K562 (cell line): ENCODE measurements around the gene CSKMT. TPM values are rescaled to one million over a fixed set of nuclear protein-coding genes. Genes with fewer than 3 reads are reported as not detected.

ENCODE experiments used
- BACH1 ChIP-seq: fragments of 200-800 bp; sonication (Bioruptor generic); IDR thresholded peaks from 2 replicates; pipeline ENCODE4 v1.6.1; 2016; ENCODE audit warnings: missing genetic modification characterization, missing compliant biosample characterization
- BDP1 ChIP-seq: IDR thresholded peaks from 3 replicates; pipeline ENCODE4 v1.6.1; 2011; ENCODE audit not compliant: insufficient read length, insufficient read depth
- ETS1 ChIP-seq: conservative IDR thresholded peaks from 2 replicates; pipeline ENCODE4 v1.6.1; 2011; ENCODE audit warnings: low read depth, mild to moderate bottlenecking, low read length; ENCODE audit not compliant: control insufficient read depth
- GTF2E2 ChIP-seq: fragments of 200-800 bp; sonication (Bioruptor generic); IDR thresholded peaks from 2 replicates; pipeline ENCODE4 v1.6.1; 2016; ENCODE audit warnings: missing genetic modification characterization, missing compliant biosample characterization
- IRF2 ChIP-seq: sonication (generic); formaldehyde crosslinking; IDR thresholded peaks from 2 replicates; pipeline ENCODE4 v1.8.1; 2022; ENCODE audit warnings: mild to moderate bottlenecking, missing genetic modification reagents
- PTRF ChIP-seq: fragments of 450-650 bp; IDR thresholded peaks from 2 replicates; pipeline ENCODE4 v1.6.1; 2016; ENCODE audit warnings: mild to moderate bottlenecking, missing genetic modification characterization, missing compliant biosample characterization
- RREB1 ChIP-seq: fragments of 250-450 bp; sonication (Bioruptor Pico); IDR thresholded peaks from 2 replicates; pipeline ENCODE4 v1.4.0; 2020
- SMAD4 ChIP-seq: fragments of 250-450 bp; sonication (Bioruptor Pico); conservative IDR thresholded peaks from 2 replicates; pipeline ENCODE4 v1.8.0; 2021; ENCODE audit warnings: inconsistent platforms, mild to moderate bottlenecking, moderate library complexity
- ZNF212 ChIP-seq: fragments of 450-650 bp; formaldehyde crosslinking; IDR thresholded peaks from 2 replicates; pipeline ENCODE4 v1.4.0; 2020; ENCODE audit warnings: mild to moderate bottlenecking
- ZNF407 ChIP-seq: fragments of 450-650 bp; IDR thresholded peaks from 2 replicates; pipeline ENCODE4 v1.6.1; 2016; ENCODE audit warnings: low read depth
- polyA plus RNA-seq, 8 experiments: library from polyadenylated mRNA; depleted of rRNA in 4 of 8; stranded (reverse) in 5 of 8; unstranded in 3 of 8; fragments of >200 nt; fragmentation: Nextera tagmentation in 2 of 8; fragmentation: Illumina TruSeq in 1 of 8; extraction: Ambion mirVana in 2 of 8; extraction: Trizol in 1 of 8; gene quantifications; 2 replicates each; pipeline versions ENCODE4 v1.2.1 to v1.2.3, GENCODE V29; 2011 to 2014; ENCODE audit warnings: inconsistent platforms in 1 of 8, missing spikeins in 1 of 8
- total RNA-seq, 7 experiments: library from RNA; depleted of rRNA in 6 of 7; stranded (reverse); fragments of >200 nt in 6 of 7; fragmentation: Illumina TruSeq in 2 of 7; extraction: Trizol in 2 of 7; gene quantifications; 2 replicates each; pipeline versions ENCODE4 v1.2.1 to v1.2.3, GENCODE V29; 2011 to 2021; ENCODE audit warnings: low replicate concordance in 1 of 7

CSKMT gene
- total and polyA plus RNA-seq, 9 of the 15 experiments (the other 6 are each of a cell fraction or from before 2014, with no cell fraction given): 10.3 to 108 (median 27.2) TPM

GRCh38 chr11:62621567-62622470 is 43.3 kb upstream of the CSKMT start, which contains the start of gene B3GAT3 (continued):
- no peak for TF ChIP-seq ZNF407
- TF ChIP-seq SMAD4 (CRISPR knock-in tag): peak; percentile 61
- no peak for TF ChIP-seq BDP1
- TF ChIP-seq ZNF212 (CRISPR knock-in tag): no peak
- no peak for TF ChIP-seq GTF2E2
- no peak for TF ChIP-seq PTRF (tag)
- TF ChIP-seq BACH1 (tag): no peak
- TF ChIP-seq IRF2 (CRISPR knock-in tag): no peak
- 0 out of 2 replicates have a peak, but pooled peaks have one; percentile 12 for TF ChIP-seq RREB1 (CRISPR knock-in tag)
- peak; percentile 82; the same call in 1 of the 2 replicates for TF ChIP-seq ETS1
